Activated CD4-positive, alpha-beta T cell treated with anti-CD3 and anti-CD28 coated beads for 36 hours (primary cell): ENCODE results near the gene FRY. TPM values are rescaled to one million over a fixed set of nuclear protein-coding genes. Genes with fewer than 3 reads are reported as not detected.

Source experiments
- ATAC-seq: fragments of 200-7000 bp; cut with Tn5 transposase; one replicate; pipeline ENCODE4 v1.10.0; 2021; ENCODE audit warnings: mild to moderate bottlenecking, moderate library complexity
- CTCF ChIA-PET: fragments of 350-600 bp; sonication (Branson Sonifier 250); formaldehyde crosslinking; loops from one replicate; lab custom pipeline; 2021; ENCODE audit warnings: antibody characterized with exemption; lab: Charles Lee
- POLR2A ChIA-PET: fragments of 350-600 bp; sonication (Branson Sonifier 250); formaldehyde crosslinking; loops from one replicate; lab custom pipeline; 2021; ENCODE audit warnings: antibody characterized with exemption, inconsistent platforms; lab: Charles Lee
- DNase-seq: peaks from one replicate; pipeline ENCODE4 v3.0.0-alpha.2; 2020
- H3K27ac Mint-ChIP-seq: one replicate; pipeline ENCODE4 v1.8.0; 2021; ENCODE audit warnings: mixed read lengths
- H3K27me3 Mint-ChIP-seq: one replicate; pipeline ENCODE4 v1.8.0; 2021; ENCODE audit warnings: mixed read lengths
- H3K36me3 Mint-ChIP-seq: one replicate; pipeline ENCODE4 v1.8.0; 2021; ENCODE audit warnings: low read depth, mixed read lengths
- H3K4me1 Mint-ChIP-seq: one replicate; pipeline ENCODE4 v1.8.0; 2021; ENCODE audit warnings: mixed read lengths
- H3K4me3 Mint-ChIP-seq: one replicate; pipeline ENCODE4 v1.8.0; 2021; ENCODE audit warnings: mild to moderate bottlenecking, moderate library complexity, mixed read lengths
- H3K9me3 Mint-ChIP-seq: one replicate; pipeline ENCODE4 v1.8.0; 2021; ENCODE audit warnings: low read depth, mixed read lengths
- intact Hi-C, 2 experiments: fragments of 100-400 bp; cut with DNase I in 1 of 2; cut with micrococcal nuclease in 1 of 2; formaldehyde crosslinking; loops; one replicate each; pipeline versions ENCODE4 v1.14.2 to v1.15.1; 2022 to 2024; cut with DNase I, micrococcal nuclease
- total RNA-seq, 2 experiments: library from RNA; stranded (reverse); gene quantifications; one replicate each; pipeline ENCODE4 v1.2.3, GENCODE V29; 2021

FRY gene
- total RNA-seq, 2 experiments from 2014 or later: 1.9 to 3.5 TPM

- intact Hi-C loops: loop anchor here (5.0 to 10.0 kb wide), 4 partner anchors 115 to 505 kb away; partner anchors contain the start of genes N4BP2L1 (in 1 of the 2) and N4BP2L2 (in 1 of the 2)
- H3K4me1 Mint-ChIP-seq: peaks cover 20% of the 10 kb centered on the region
- CTCF ChIA-PET: interaction anchor here (1.1 kb wide), 1 partner anchor 12 kb away, joined by 3 read pairs; no protein-coding TSS in a partner anchor
- no peak overlapping the region for H3K27ac Mint-ChIP-seq
- no peaks in the 10 kb centered on the region for H3K36me3 Mint-ChIP-seq
- no peaks in the 10 kb centered on the region for H3K27me3 Mint-ChIP-seq
- H3K9me3 Mint-ChIP-seq: no peaks in the 10 kb centered on the region
- ATAC-seq: no peak
- POLR2A ChIA-PET: interaction anchor here (0.7 kb wide), 1 partner anchor 27 kb away, joined by 5 read pairs; no protein-coding TSS in a partner anchor
- no peak for DNase-seq
- H3K4me3 Mint-ChIP-seq: no peak overlapping the region
Measured at GRCh38 chr13:32029684-32030083, 1.9 kb upstream of the FRY start.

GRCh38 chr13:32031815-32032370 is 319 bp downstream of the FRY start:
- Mint-ChIP-seq H3K4me1 (peaks cover 35% of the 10 kb centered on the region), H3K36me3 (no peaks in the 10 kb centered on the region), H3K27ac (peak overlapping the region; percentile 62), H3K9me3 (no peaks in the 10 kb centered on the region), H3K27me3 (no peaks in the 10 kb centered on the region), H3K4me3 (peak overlapping the region; percentile 84)
- ChIA-PET POLR2A (no interaction called here), CTCF (interaction anchor here (0.6 to 1.0 kb wide), 3 partner anchors 11 to 488 kb away, joined by 3 read pairs; no protein-coding TSS in a partner anchor)
- DNase-seq (no peak), ATAC-seq (no peak)
- intact Hi-C loops: loop anchor here in 1 of 2 experiments (1.0 to 10.0 kb wide), 3 partner anchors 283 to 503 kb away; partner anchors contain the start of genes BRCA2, N4BP2L1, N4BP2L2 and ZAR1L

GRCh38 chr13:32032759-32033158 is 1.2 kb downstream of the FRY start:
- H3K9me3 Mint-ChIP-seq: no peaks in the 10 kb centered on the region
- no peak for DNase-seq
- ATAC-seq: no peak
- no peaks in the 10 kb centered on the region for H3K36me3 Mint-ChIP-seq
- no peak overlapping the region for H3K27ac Mint-ChIP-seq
- POLR2A ChIA-PET: no interaction called here
- no peaks in the 10 kb centered on the region for H3K27me3 Mint-ChIP-seq
- H3K4me3 Mint-ChIP-seq: no peak overlapping the region
- CTCF ChIA-PET: interaction anchor here (0.5 to 1.3 kb wide), 4 partner anchors 13 to 1145 kb away, joined by 3 read pairs; no protein-coding TSS in a partner anchor
- H3K4me1 Mint-ChIP-seq: peaks cover 43% of the 10 kb centered on the region
- intact Hi-C loops: loop anchor here in 1 of 2 experiments (5.0 to 10.0 kb wide), 2 partner anchors 395 to 502 kb away; partner anchors contain the start of genes N4BP2L1 and N4BP2L2

- CTCF ChIA-PET: interaction anchor here (0.8 to 1.5 kb wide), 3 partner anchors 18 to 235 kb away, joined by 3 to 4 read pairs (median 3); no protein-coding TSS in a partner anchor
- intact Hi-C loops: loop anchor here in 1 of 2 experiments (5.0 to 10.0 kb wide), 2 partner anchors 394 to 501 kb away; partner anchors contain the start of genes N4BP2L1 and N4BP2L2
Measured at GRCh38 chr13:32033744-32034143, 2.2 kb downstream of the FRY start.

GRCh38 chr13:32035716-32036115 is 4.1 kb downstream of the FRY start:
- DNase-seq: no peak
- Mint-ChIP-seq H3K27me3 (no peaks in the 10 kb centered on the region), H3K4me3 (no peak overlapping the region), H3K36me3 (no peaks in the 10 kb centered on the region), H3K27ac (peak overlapping the region; percentile 22), H3K9me3 (no peaks in the 10 kb centered on the region), H3K4me1 (peaks cover 53% of the 10 kb centered on the region)
- ChIA-PET CTCF (interaction anchor here (0.7 to 0.9 kb wide), 2 partner anchors 49 to 129 kb away, joined by 3 to 4 read pairs; no protein-coding TSS in a partner anchor), POLR2A (no interaction called here)
- no peak for ATAC-seq
- intact Hi-C loops: loop anchor here in 1 of 2 experiments (10.0 kb wide), 1 partner anchor 499 kb away; the partner anchor contains the start of gene N4BP2L2

More at GRCh38 chr13:32033744-32034143, 2.2 kb downstream of the FRY start:
- H3K27me3 Mint-ChIP-seq: no peaks in the 10 kb centered on the region
- H3K9me3 Mint-ChIP-seq: no peaks in the 10 kb centered on the region
- no peak overlapping the region for H3K4me3 Mint-ChIP-seq
- H3K27ac Mint-ChIP-seq: peak overlapping the region; percentile 3
- DNase-seq: no peak
- ATAC-seq: no peak
- no peaks in the 10 kb centered on the region for H3K36me3 Mint-ChIP-seq
- POLR2A ChIA-PET: no interaction called here
- peaks cover 50% of the 10 kb centered on the region for H3K4me1 Mint-ChIP-seq

- ATAC-seq (no peak), DNase-seq (no peak)
- H3K27ac Mint-ChIP-seq: peak overlapping the region; percentile 22
- peaks cover 52% of the 10 kb centered on the region for H3K4me1 Mint-ChIP-seq
- no peaks in the 10 kb centered on the region for H3K36me3 Mint-ChIP-seq
- no peaks in the 10 kb centered on the region for H3K27me3 Mint-ChIP-seq
- no peaks in the 10 kb centered on the region for H3K9me3 Mint-ChIP-seq
- ChIA-PET POLR2A (no interaction called here), CTCF (interaction anchor here (0.7 to 0.9 kb wide), 2 partner anchors 50 to 128 kb away, joined by 3 to 4 read pairs; no protein-coding TSS in a partner anchor)
- H3K4me3 Mint-ChIP-seq: peak overlapping the region; percentile 38
- intact Hi-C loops: loop anchor here in 1 of 2 experiments (10.0 kb wide), 1 partner anchor 499 kb away; the partner anchor contains the start of gene N4BP2L2
Measured at GRCh38 chr13:32036126-32036695, 4.6 kb downstream of the FRY start.

- ATAC-seq (peak; percentile 47), DNase-seq (peak; percentile 17)
- Mint-ChIP-seq H3K27me3 (no peaks in the 10 kb centered on the region), H3K27ac (peak overlapping the region; percentile 66), H3K4me1 (peaks cover 55% of the 10 kb centered on the region), H3K36me3 (no peaks in the 10 kb centered on the region), H3K9me3 (no peaks in the 10 kb centered on the region), H3K4me3 (peak overlapping the region; percentile 38)
- CTCF ChIA-PET: interaction anchor here (0.9 kb wide), 1 partner anchor 128 kb away, joined by 4 read pairs; no protein-coding TSS in a partner anchor
- intact Hi-C loops: loop anchor here in 1 of 2 experiments (10.0 kb wide), 1 partner anchor 498 kb away; the partner anchor contains the start of gene N4BP2L2
- POLR2A ChIA-PET: no interaction called here
Measured at GRCh38 chr13:32036757-32037156, 5.2 kb downstream of the FRY start.

GRCh38 chr13:32037471-32037870 is 5.9 kb downstream of the FRY start:
- POLR2A ChIA-PET: no interaction called here
- Mint-ChIP-seq H3K27ac (peak overlapping the region; percentile 17), H3K36me3 (no peaks in the 10 kb centered on the region), H3K27me3 (no peaks in the 10 kb centered on the region), H3K4me1 (peaks cover 58% of the 10 kb centered on the region), H3K4me3 (no peak overlapping the region), H3K9me3 (no peaks in the 10 kb centered on the region)
- DNase-seq: no peak
- CTCF ChIA-PET: interaction anchor here (1.4 kb wide), 2 partner anchors 70 to 128 kb away, joined by 3 to 4 read pairs; no protein-coding TSS in a partner anchor
- ATAC-seq: no peak
- intact Hi-C loops: loop anchor here in 1 of 2 experiments (10.0 kb wide), 1 partner anchor 497 kb away; the partner anchor contains the start of gene N4BP2L2

GRCh38 chr13:32038343-32038742 is 6.8 kb downstream of the FRY start:
- ATAC-seq (no peak), DNase-seq (no peak)
- peaks cover 60% of the 10 kb centered on the region for H3K4me1 Mint-ChIP-seq
- peaks cover 3% of the 10 kb centered on the region for H3K9me3 Mint-ChIP-seq
- CTCF ChIA-PET: interaction anchor here (1.4 kb wide), 2 partner anchors 69 to 129 kb away, joined by 3 to 4 read pairs; no protein-coding TSS in a partner anchor
- intact Hi-C loops: loop anchor here in 1 of 2 experiments (10.0 kb wide), 1 partner anchor 496 kb away; the partner anchor contains the start of gene N4BP2L2
- POLR2A ChIA-PET: interaction anchor here (0.6 kb wide), 1 partner anchor 75 kb away, joined by 3 read pairs; no protein-coding TSS in a partner anchor
- H3K27me3 Mint-ChIP-seq: no peaks in the 10 kb centered on the region
- no peak overlapping the region for H3K27ac Mint-ChIP-seq
- H3K36me3 Mint-ChIP-seq: no peaks in the 10 kb centered on the region
- no peak overlapping the region for H3K4me3 Mint-ChIP-seq

- Mint-ChIP-seq H3K9me3 (peaks cover 3% of the 10 kb centered on the region), H3K4me3 (no peak overlapping the region), H3K27ac (no peak overlapping the region), H3K36me3 (no peaks in the 10 kb centered on the region), H3K27me3 (no peaks in the 10 kb centered on the region), H3K4me1 (peaks cover 59% of the 10 kb centered on the region)
- CTCF ChIA-PET: no interaction called here
- POLR2A ChIA-PET: no interaction called here
- DNase-seq (no peak), ATAC-seq (no peak)
- intact Hi-C loops: loop anchor here in 1 of 2 experiments (10.0 kb wide), 1 partner anchor 496 kb away; the partner anchor contains the start of gene N4BP2L2
Measured at GRCh38 chr13:32039056-32039455, 7.5 kb downstream of the FRY start.

GRCh38 chr13:32039528-32039927 is 8.0 kb downstream of the FRY start:
- Mint-ChIP-seq H3K27ac (no peak overlapping the region), H3K36me3 (no peaks in the 10 kb centered on the region), H3K4me1 (peaks cover 59% of the 10 kb centered on the region), H3K9me3 (peaks cover 3% of the 10 kb centered on the region), H3K4me3 (no peak overlapping the region), H3K27me3 (no peaks in the 10 kb centered on the region)
- ATAC-seq (no peak), DNase-seq (no peak)
- CTCF ChIA-PET: no interaction called here
- POLR2A ChIA-PET: no interaction called here
- intact Hi-C loops: loop anchor here in 1 of 2 experiments (10.0 kb wide), 1 partner anchor 495 kb away; the partner anchor contains the start of gene N4BP2L2
